ENCODE results near the gene SYT1.

DNA sequence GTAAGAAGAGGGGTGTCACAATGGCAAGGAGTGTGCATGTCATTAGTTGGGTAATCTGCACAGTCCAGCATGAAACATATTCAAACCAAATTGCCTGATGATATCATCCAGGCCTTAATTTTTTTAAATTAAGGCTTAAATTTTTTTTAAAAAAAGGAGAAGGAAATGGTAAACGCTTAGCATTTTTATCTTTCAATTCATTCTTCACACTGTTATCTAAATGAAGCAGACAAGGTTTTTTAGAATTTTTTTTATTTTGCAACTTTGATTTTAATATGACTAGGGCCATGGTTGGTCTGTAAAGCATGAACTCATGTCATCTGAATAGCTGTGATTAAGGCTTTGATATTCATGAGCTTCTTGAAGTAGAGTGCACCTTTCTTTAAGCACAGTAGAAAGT, 362.5 kb downstream of the SYT1 start:
- TF ChIP-seq, protein P1, sequence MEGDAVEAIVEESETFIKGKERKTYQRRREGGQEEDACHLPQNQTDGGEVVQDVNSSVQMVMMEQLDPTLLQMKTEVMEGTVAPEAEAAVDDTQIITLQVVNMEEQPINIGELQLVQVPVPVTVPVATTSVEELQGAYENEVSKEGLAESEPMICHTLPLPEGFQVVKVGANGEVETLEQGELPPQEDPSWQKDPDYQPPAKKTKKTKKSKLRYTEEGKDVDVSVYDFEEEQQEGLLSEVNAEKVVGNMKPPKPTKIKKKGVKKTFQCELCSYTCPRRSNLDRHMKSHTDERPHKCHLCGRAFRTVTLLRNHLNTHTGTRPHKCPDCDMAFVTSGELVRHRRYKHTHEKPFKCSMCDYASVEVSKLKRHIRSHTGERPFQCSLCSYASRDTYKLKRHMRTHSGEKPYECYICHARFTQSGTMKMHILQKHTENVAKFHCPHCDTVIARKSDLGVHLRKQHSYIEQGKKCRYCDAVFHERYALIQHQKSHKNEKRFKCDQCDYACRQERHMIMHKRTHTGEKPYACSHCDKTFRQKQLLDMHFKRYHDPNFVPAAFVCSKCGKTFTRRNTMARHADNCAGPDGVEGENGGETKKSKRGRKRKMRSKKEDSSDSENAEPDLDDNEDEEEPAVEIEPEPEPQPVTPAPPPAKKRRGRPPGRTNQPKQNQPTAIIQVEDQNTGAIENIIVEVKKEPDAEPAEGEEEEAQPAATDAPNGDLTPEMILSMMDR (IDR thresholded peaks at IDR 0.05) = no peak
- TF ChIP-seq ZFX (IDR thresholded peaks at IDR 0.05; ENCODE audit: borderline replicate concordance) = no peak

Data from 22Rv1 (cell line).